Upper lobe of left lung (tissue), 6 donors: ENCODE results near the gene ACAT2. TPM values are rescaled to one million over a fixed set of nuclear protein-coding genes. Genes with fewer than 3 reads are reported as not detected.

Experiments used
- ATAC-seq, 2 donors: fragments of 200-7000 bp; cut with Tn5 transposase; one replicate each; pipeline ENCODE4 v1.9.1; 2022; ENCODE audit warnings: mild to moderate bottlenecking in 2 of 2, moderate library complexity in 2 of 2; ENCODE audit not compliant: low FRiP score in 2 of 2
- DNase-seq, 2 donors: peaks; one replicate each; pipeline ENCODE4 v3.0.0-alpha.2; 2019 to 2020
- H3K27ac ChIP-seq, 4 donors: fragments of 200-600 bp; sonication (generic); one replicate each; pipeline ENCODE4 v1.5.1; 2016 to 2019
- H3K27me3 ChIP-seq, 4 donors: fragments of 200-600 bp; sonication (generic); one replicate each; pipeline ENCODE4 v1.5.1; 2017 to 2019
- H3K36me3 ChIP-seq, 4 donors: fragments of 200-600 bp; sonication (generic); one replicate each; pipeline ENCODE4 v1.5.1; 2016 to 2019
- H3K4me1 ChIP-seq, 4 donors: fragments of 200-600 bp; sonication (generic); one replicate each; pipeline ENCODE4 v1.5.1; 2018 to 2019
- H3K4me3 ChIP-seq, 4 donors: fragments of 200-600 bp; sonication (generic); one replicate each; pipeline ENCODE4 v1.5.1; 2017 to 2019; ENCODE audit warnings: mild to moderate bottlenecking in 2 of 4, moderate library complexity in 1 of 4
- H3K9me3 ChIP-seq, 4 donors: fragments of 200-600 bp; sonication (generic); one replicate each; pipeline ENCODE4 v1.5.1; 2018 to 2019
- EP300 ChIP-seq, 4 donors: sonication (generic); formaldehyde crosslinking; IDR thresholded peaks; one replicate each; pipeline ENCODE4 v1.5.1; 2017; ENCODE audit warnings: antibody characterized with exemption in 4 of 4, control low read depth in 2 of 4
- POLR2A ChIP-seq, 4 donors: fragments of 450-650 bp; IDR thresholded peaks; one replicate each; pipeline ENCODE4 v1.5.1; 2016 to 2017; ENCODE audit warnings: antibody characterized with exemption in 4 of 4, mild to moderate bottlenecking in 2 of 4
- POLR2AphosphoS5 ChIP-seq, 2 donors: sonication (generic); formaldehyde crosslinking; IDR thresholded peaks; one replicate each; pipeline ENCODE4 v1.5.1; 2017; ENCODE audit warnings: antibody characterized with exemption in 2 of 2
- WGBS, 2 donors: methylation state at CpG; one replicate each; pipeline ENCODE4 v1.1.5; 2017 to 2018; 5-methylcytosine and 5-hydroxymethylcytosine counted together
- total RNA-seq, 6 donors: library from RNA; depleted of rRNA in 4 of 6; stranded (reverse); fragments of >200 nt in 4 of 6; gene quantifications; one replicate each; pipeline versions ENCODE4 v1.1.0 to v1.2.1, GENCODE V29; 2016 to 2021
- TF ChIP-seq, protein P1 (sequence below), 6 experiments: fragments of 450-650 bp in 4 of 6; fragments of 200-600 bp in 2 of 6; sonication (generic) in 2 of 6; IDR thresholded peaks; one replicate each; pipeline ENCODE4 v1.5.1; 2016 to 2019; ENCODE audit warnings: antibody characterized with exemption in 6 of 6
- donor health status: DM: no; HTN: no; CAD: no; lungs with moderate emphysema.
- donor health status: DM: no; HTN: yes; CAD: no; lungs with severe emphysema.

ACAT2 gene
- total RNA-seq, 6 donors from 2014 or later = 5.2 to 62.5 (median 30.5) TPM

- TF ChIP-seq, protein P1, sequence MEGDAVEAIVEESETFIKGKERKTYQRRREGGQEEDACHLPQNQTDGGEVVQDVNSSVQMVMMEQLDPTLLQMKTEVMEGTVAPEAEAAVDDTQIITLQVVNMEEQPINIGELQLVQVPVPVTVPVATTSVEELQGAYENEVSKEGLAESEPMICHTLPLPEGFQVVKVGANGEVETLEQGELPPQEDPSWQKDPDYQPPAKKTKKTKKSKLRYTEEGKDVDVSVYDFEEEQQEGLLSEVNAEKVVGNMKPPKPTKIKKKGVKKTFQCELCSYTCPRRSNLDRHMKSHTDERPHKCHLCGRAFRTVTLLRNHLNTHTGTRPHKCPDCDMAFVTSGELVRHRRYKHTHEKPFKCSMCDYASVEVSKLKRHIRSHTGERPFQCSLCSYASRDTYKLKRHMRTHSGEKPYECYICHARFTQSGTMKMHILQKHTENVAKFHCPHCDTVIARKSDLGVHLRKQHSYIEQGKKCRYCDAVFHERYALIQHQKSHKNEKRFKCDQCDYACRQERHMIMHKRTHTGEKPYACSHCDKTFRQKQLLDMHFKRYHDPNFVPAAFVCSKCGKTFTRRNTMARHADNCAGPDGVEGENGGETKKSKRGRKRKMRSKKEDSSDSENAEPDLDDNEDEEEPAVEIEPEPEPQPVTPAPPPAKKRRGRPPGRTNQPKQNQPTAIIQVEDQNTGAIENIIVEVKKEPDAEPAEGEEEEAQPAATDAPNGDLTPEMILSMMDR (IDR thresholded peaks at IDR 0.05) = no peak
- TF ChIP-seq POLR2AphosphoS5 (IDR thresholded peaks at IDR 0.05) = no peak
- TF ChIP-seq POLR2A (IDR thresholded peaks at IDR 0.05) = no peak
- TF ChIP-seq EP300 (IDR thresholded peaks at IDR 0.05) = no peak
- Histone ChIP-seq H3K9me3 (no peaks in the 10 kb centered on the region), H3K36me3 (peaks cover 6 to 56% (median 23%) of the 10 kb centered on the region in 4 donors), H3K27ac (peak overlapping the region in 1 of 4 donors; percentile 4), H3K4me1 (peaks cover 19 to 23% (median 20%) of the 10 kb centered on the region in 4 donors), H3K27me3 (no peaks in the 10 kb centered on the region), H3K4me3 (no peak overlapping the region)
- WGBS, 2 donors = 94% methylated on average over 7 of the region's 7 CpGs
- ATAC-seq (no peak), DNase-seq (no peak)
Observed at GRCh38 chr6:159758031-159759001, 3.5 kb upstream of the ACAT2 start.

GRCh38 chr6:159759645-159760044, 2.2 kb upstream of the ACAT2 start:
- no peak for ATAC-seq
- no peak for DNase-seq
- no peak overlapping the region for H3K4me3 ChIP-seq
- H3K36me3 ChIP-seq = peaks cover 4 to 54% (median 16%) of the 10 kb centered on the region in 4 donors
- H3K4me1 ChIP-seq = peaks cover 19 to 33% (median 21%) of the 10 kb centered on the region in 4 donors
- no peak overlapping the region for H3K27ac ChIP-seq
- no peaks in the 10 kb centered on the region for H3K27me3 ChIP-seq
- no peaks in the 10 kb centered on the region for H3K9me3 ChIP-seq
- no peak for TF ChIP-seq POLR2AphosphoS5 (IDR thresholded peaks at IDR 0.05)
- TF ChIP-seq, protein P1 (IDR thresholded peaks at IDR 0.05) = no peak
- TF ChIP-seq EP300 (IDR thresholded peaks at IDR 0.05) = no peak
- TF ChIP-seq POLR2A (IDR thresholded peaks at IDR 0.05) = no peak
- 75 to 76% methylated on average over 2 of the region's 2 CpGs for WGBS, 2 donors

- Histone ChIP-seq H3K4me1 (peaks cover 19 to 34% (median 21%) of the 10 kb centered on the region in 4 donors), H3K9me3 (no peaks in the 10 kb centered on the region), H3K27me3 (no peaks in the 10 kb centered on the region), H3K36me3 (peaks cover 0 to 47% (median 7%) of the 10 kb centered on the region in 4 donors), H3K4me3 (peak overlapping the region in 2 of 4 donors; percentile 80 to 97), H3K27ac (peak overlapping the region; percentile 92 to 98 (median 96))
- no peak for DNase-seq
- ATAC-seq = no peak
- 60 to 64% methylated on average over 3 of the region's 3 CpGs for WGBS, 2 donors
- TF ChIP-seq POLR2AphosphoS5 (IDR thresholded peaks at IDR 0.05) (no peak), POLR2A (IDR thresholded peaks at IDR 0.05) (no peak), EP300 (IDR thresholded peaks at IDR 0.05) (no peak)
Observed at GRCh38 chr6:159760602-159761057, 1.2 kb upstream of the ACAT2 start.

- DNase-seq (peak in 1 of 2 donors; percentile 28), ATAC-seq (peak in 1 of 2 donors; percentile 1)
- no peaks in the 10 kb centered on the region for H3K27me3 ChIP-seq
- H3K4me1 ChIP-seq = peaks cover 19 to 34% (median 21%) of the 10 kb centered on the region in 4 donors
- TF ChIP-seq POLR2AphosphoS5 (IDR thresholded peaks at IDR 0.05) (no peak), POLR2A (IDR thresholded peaks at IDR 0.05) (no peak), EP300 (IDR thresholded peaks at IDR 0.05) (no peak)
- TF ChIP-seq, protein P1 (IDR thresholded peaks at IDR 0.05) = no peak
- H3K27ac ChIP-seq = peak overlapping the region; percentile 92 to 98 (median 96)
- no peaks in the 10 kb centered on the region for H3K9me3 ChIP-seq
- WGBS, 2 donors = 5 to 18% methylated on average over 23 to 44 of the region's 45 CpGs
- peak overlapping the region; percentile 36 to 97 (median 82) for H3K4me3 ChIP-seq
- H3K36me3 ChIP-seq = peaks cover 0 to 45% (median 8%) of the 10 kb centered on the region in 4 donors
Observed at GRCh38 chr6:159761129-159761872, 544 bp upstream of the ACAT2 start.
